HUES6 (cell line): ENCODE results near the gene CCSER1.

ENCODE experiments used
- H3K27ac ChIP-seq: 2 replicates; pipeline ENCODE4 v1.7.0; 2013; ENCODE audit warnings: low read depth, mild to moderate bottlenecking, low read length, inconsistent platforms
- H3K27me3 ChIP-seq: 2 replicates; pipeline ENCODE4 v1.6.1; 2013; ENCODE audit warnings: low read length; ENCODE audit not compliant: control insufficient read depth, insufficient read depth
- H3K36me3 ChIP-seq: 2 replicates; pipeline ENCODE4 v1.6.1; 2013; ENCODE audit warnings: low read length; ENCODE audit not compliant: control insufficient read depth, insufficient read depth
- H3K4me1 ChIP-seq: 2 replicates; pipeline ENCODE4 v1.6.1; 2013; ENCODE audit warnings: low read length; ENCODE audit not compliant: control insufficient read depth, insufficient read depth
- H3K4me3 ChIP-seq: 2 replicates; pipeline ENCODE4 v1.5.1; 2013; ENCODE audit warnings: low read depth, low read length
- H3K9ac ChIP-seq: one replicate; pipeline ENCODE4 v1.6.1; 2013; ENCODE audit warnings: mild to moderate bottlenecking, low read length
- H3K9me3 ChIP-seq: 2 replicates; pipeline ENCODE4 v1.6.1; 2013; ENCODE audit warnings: low read depth, low read length; ENCODE audit not compliant: control insufficient read depth, insufficient read depth

Gene CCSER1

GRCh38 chr4:90128961-90129495, 1.8 kb downstream of the CCSER1 start:
- no peak overlapping the region for H3K27ac ChIP-seq
- no peaks in the 10 kb centered on the region for H3K9me3 ChIP-seq
- H3K36me3 ChIP-seq, result no peaks in the 10 kb centered on the region
- no peak overlapping the region for H3K9ac ChIP-seq
- peaks cover 52% of the 10 kb centered on the region for H3K27me3 ChIP-seq
- peaks cover 14% of the 10 kb centered on the region for H3K4me1 ChIP-seq
- H3K4me3 ChIP-seq, result peak overlapping the region; percentile 97

GRCh38 chr4:90130076-90130475, 2.9 kb downstream of the CCSER1 start:
- H3K36me3 ChIP-seq, result no peaks in the 10 kb centered on the region
- no peak overlapping the region for H3K9ac ChIP-seq
- H3K9me3 ChIP-seq, result no peaks in the 10 kb centered on the region
- H3K4me3 ChIP-seq, result no peak overlapping the region
- H3K27ac ChIP-seq, result no peak overlapping the region
- peaks cover 52% of the 10 kb centered on the region for H3K27me3 ChIP-seq
- peaks cover 14% of the 10 kb centered on the region for H3K4me1 ChIP-seq

GRCh38 chr4:90137555-90137954, 10.4 kb downstream of the CCSER1 start:
- Histone ChIP-seq H3K4me1 (no peaks in the 10 kb centered on the region), H3K36me3 (no peaks in the 10 kb centered on the region), H3K9ac (no peak overlapping the region), H3K9me3 (no peaks in the 10 kb centered on the region), H3K27ac (no peak overlapping the region), H3K27me3 (no peaks in the 10 kb centered on the region), H3K4me3 (no peak overlapping the region)

GRCh38 chr4:90142081-90142480, 14.9 kb downstream of the CCSER1 start:
- Histone ChIP-seq H3K4me1 (peaks cover 4% of the 10 kb centered on the region; the same call in 1 of the 2 replicates), H3K9ac (no peak overlapping the region), H3K36me3 (no peaks in the 10 kb centered on the region), H3K27me3 (no peaks in the 10 kb centered on the region), H3K4me3 (no peak overlapping the region), H3K27ac (no peak overlapping the region), H3K9me3 (no peaks in the 10 kb centered on the region)

GRCh38 chr4:90145319-90145718, 18.1 kb downstream of the CCSER1 start:
- Histone ChIP-seq H3K9me3 (no peaks in the 10 kb centered on the region), H3K4me3 (no peak overlapping the region), H3K36me3 (no peaks in the 10 kb centered on the region), H3K9ac (no peak overlapping the region), H3K27me3 (no peaks in the 10 kb centered on the region), H3K4me1 (peaks cover 4% of the 10 kb centered on the region; the same call in 1 of the 2 replicates), H3K27ac (no peak overlapping the region)

GRCh38 chr4:90146306-90146705, 19.1 kb downstream of the CCSER1 start:
- Histone ChIP-seq H3K9ac (no peak overlapping the region), H3K36me3 (no peaks in the 10 kb centered on the region), H3K27ac (no peak overlapping the region), H3K9me3 (no peaks in the 10 kb centered on the region), H3K27me3 (no peaks in the 10 kb centered on the region), H3K4me3 (no peak overlapping the region), H3K4me1 (peaks cover 4% of the 10 kb centered on the region; the same call in 1 of the 2 replicates)

GRCh38 chr4:90148574-90149148, 21.5 kb downstream of the CCSER1 start:
- H3K27me3 ChIP-seq, result no peaks in the 10 kb centered on the region
- peaks cover 4% of the 10 kb centered on the region; the same call in 1 of the 2 replicates for H3K4me1 ChIP-seq
- H3K36me3 ChIP-seq, result no peaks in the 10 kb centered on the region
- H3K27ac ChIP-seq, result no peak overlapping the region
- H3K9ac ChIP-seq, result no peak overlapping the region
- H3K4me3 ChIP-seq, result no peak overlapping the region
- no peaks in the 10 kb centered on the region for H3K9me3 ChIP-seq

- Histone ChIP-seq H3K27ac (no peak overlapping the region), H3K36me3 (no peaks in the 10 kb centered on the region), H3K27me3 (no peaks in the 10 kb centered on the region), H3K4me1 (no peaks in the 10 kb centered on the region), H3K4me3 (no peak overlapping the region), H3K9me3 (no peaks in the 10 kb centered on the region), H3K9ac (no peak overlapping the region)
These were observed 24.8 kb downstream of the CCSER1 start for GRCh38 chr4:90152024-90152423.

GRCh38 chr4:90159193-90159592, 32.0 kb downstream of the CCSER1 start:
- H3K9ac ChIP-seq, result no peak overlapping the region
- H3K27ac ChIP-seq, result no peak overlapping the region
- no peaks in the 10 kb centered on the region for H3K27me3 ChIP-seq
- H3K9me3 ChIP-seq, result peaks cover 6% of the 10 kb centered on the region; the same call in 1 of the 2 replicates
- no peaks in the 10 kb centered on the region for H3K4me1 ChIP-seq
- H3K4me3 ChIP-seq, result no peak overlapping the region
- no peaks in the 10 kb centered on the region for H3K36me3 ChIP-seq

- no peaks in the 10 kb centered on the region for H3K4me1 ChIP-seq
- H3K9me3 ChIP-seq, result peaks cover 6% of the 10 kb centered on the region; the same call in 1 of the 2 replicates
- no peaks in the 10 kb centered on the region for H3K27me3 ChIP-seq
- no peak overlapping the region for H3K9ac ChIP-seq
- no peaks in the 10 kb centered on the region for H3K36me3 ChIP-seq
- H3K27ac ChIP-seq, result no peak overlapping the region
- H3K4me3 ChIP-seq, result no peak overlapping the region
These were observed 32.9 kb downstream of the CCSER1 start for GRCh38 chr4:90160044-90160443.

GRCh38 chr4:90162566-90162965, 35.4 kb downstream of the CCSER1 start:
- Histone ChIP-seq H3K9ac (no peak overlapping the region), H3K9me3 (peaks cover 6% of the 10 kb centered on the region; the same call in 1 of the 2 replicates), H3K4me3 (no peak overlapping the region), H3K27ac (no peak overlapping the region), H3K27me3 (no peaks in the 10 kb centered on the region), H3K36me3 (no peaks in the 10 kb centered on the region), H3K4me1 (no peaks in the 10 kb centered on the region)
